Liver (tissue), 9 donors: Measurements from ENCODE around the gene TPCN1. TPM values are rescaled to one million over a fixed set of nuclear protein-coding genes. Genes with fewer than 3 reads are reported as not detected.

Experiments
- DNase-seq: peaks from one replicate; pipeline ENCODE4 v3.0.0-alpha.2; 2017; ENCODE audit warnings: low spot score
- H3K27ac ChIP-seq, 2 donors: one replicate each; pipeline ENCODE4 v1.7.0; 2013; ENCODE audit warnings: inconsistent platforms in 2 of 2, low read length in 2 of 2, control low read depth in 1 of 2, low read depth in 1 of 2, mild to moderate bottlenecking in 1 of 2
- H3K27me3 ChIP-seq, 4 donors: one replicate each; pipeline versions ENCODE4 v1.6.1 to v1.7.0; 2013; ENCODE audit warnings: low read length in 3 of 4, inconsistent platforms in 1 of 4, mild to moderate bottlenecking in 1 of 4, moderate library complexity in 1 of 4; ENCODE audit not compliant: control insufficient read depth in 4 of 4, insufficient read depth in 4 of 4
- H3K36me3 ChIP-seq, 4 donors: one replicate each; pipeline versions ENCODE4 v1.6.1 to v1.7.0; 2013; ENCODE audit warnings: low read length in 3 of 4, mild to moderate bottlenecking in 3 of 4, low read depth in 1 of 4, moderate library complexity in 1 of 4; ENCODE audit not compliant: control insufficient read depth in 4 of 4, insufficient read depth in 3 of 4
- H3K4me1 ChIP-seq, 4 donors: one replicate each; pipeline versions ENCODE4 v1.6.1 to v1.7.0; 2013; ENCODE audit warnings: low read length in 3 of 4, mild to moderate bottlenecking in 3 of 4, moderate library complexity in 1 of 4; ENCODE audit not compliant: control insufficient read depth in 4 of 4, insufficient read depth in 4 of 4
- H3K4me3 ChIP-seq, 3 donors: one replicate each; pipeline versions ENCODE4 v1.6.1 to v1.7.0; 2013; ENCODE audit warnings: low read length in 3 of 3, control low read depth in 1 of 3, low read depth in 1 of 3, mild to moderate bottlenecking in 1 of 3
- H3K9ac ChIP-seq, 2 donors: one replicate each; pipeline ENCODE4 v1.7.0; 2013; ENCODE audit warnings: low read length in 2 of 2, mild to moderate bottlenecking in 2 of 2, moderate library complexity in 2 of 2, control low read depth in 1 of 2, low read depth in 1 of 2
- H3K9me3 ChIP-seq, 4 donors: one replicate each; pipeline versions ENCODE4 v1.6.1 to v1.7.0; 2013; ENCODE audit warnings: low read length in 3 of 4; ENCODE audit not compliant: control insufficient read depth in 4 of 4
- ATF3 ChIP-seq: IDR thresholded peaks from 2 replicates; pipeline ENCODE4 v1.6.1; 2016; ENCODE audit warnings: antibody characterized with exemption
- CTCF ChIP-seq: fragments of 150-350 bp; IDR thresholded peaks from 2 replicates; pipeline ENCODE4 v1.5.1; 2017; ENCODE audit warnings: improper control_type of control experiment, low read depth, low read length; ENCODE audit not compliant: missing input control
- EGR1 ChIP-seq, 2 donors: IDR thresholded peaks; 2 replicates each; pipeline ENCODE4 v1.6.1; 2016 to 2018; ENCODE audit warnings: antibody characterized with exemption in 2 of 2, low read depth in 2 of 2
- FOXA1 ChIP-seq: IDR thresholded peaks from 2 replicates; pipeline ENCODE4 v1.6.1; 2016; ENCODE audit warnings: antibody characterized with exemption
- FOXA2 ChIP-seq: IDR thresholded peaks from 2 replicates; pipeline ENCODE4 v1.6.1; 2016; ENCODE audit warnings: antibody characterized with exemption
- GABPA ChIP-seq, 2 donors: IDR thresholded peaks in 1 of 2; conservative IDR thresholded peaks in 1 of 2; 2 replicates each; pipeline ENCODE4 v1.6.1; 2016; ENCODE audit warnings: antibody characterized with exemption in 2 of 2, mild to moderate bottlenecking in 1 of 2, moderate library complexity in 1 of 2
- HNF4A ChIP-seq, 2 donors: conservative IDR thresholded peaks; 2 replicates each; pipeline ENCODE4 v1.6.1; 2016; ENCODE audit warnings: antibody characterized with exemption in 2 of 2, mild to moderate bottlenecking in 2 of 2
- HNF4G ChIP-seq: IDR thresholded peaks from 2 replicates; pipeline ENCODE4 v1.6.1; 2016; ENCODE audit warnings: antibody characterized with exemption
- JUND ChIP-seq, 2 donors: IDR thresholded peaks; 2 replicates each; pipeline ENCODE4 v1.6.1; 2016; ENCODE audit warnings: antibody characterized with exemption in 2 of 2
- MAX ChIP-seq: IDR thresholded peaks from 2 replicates; pipeline ENCODE4 v1.6.1; 2016; ENCODE audit warnings: antibody characterized with exemption
- NR2F2 ChIP-seq: IDR thresholded peaks from 2 replicates; pipeline ENCODE4 v1.6.1; 2016; ENCODE audit warnings: antibody characterized with exemption
- RAD21 ChIP-seq, 2 donors: IDR thresholded peaks; 2 replicates each; pipeline ENCODE4 v1.6.1; 2016; ENCODE audit warnings: antibody characterized with exemption in 2 of 2, mild to moderate bottlenecking in 2 of 2
- REST ChIP-seq: IDR thresholded peaks from 2 replicates; pipeline ENCODE4 v1.6.1; 2016; ENCODE audit warnings: antibody characterized with exemption, mild to moderate bottlenecking
- RXRA ChIP-seq, 2 donors: IDR thresholded peaks; 2 replicates each; pipeline ENCODE4 v1.6.1; 2017 to 2018; ENCODE audit warnings: antibody characterized with exemption in 2 of 2, mild to moderate bottlenecking in 1 of 2
- SP1 ChIP-seq: IDR thresholded peaks from 2 replicates; pipeline ENCODE4 v1.6.1; 2018; ENCODE audit warnings: antibody characterized with exemption, mild to moderate bottlenecking
- TAF1 ChIP-seq: conservative IDR thresholded peaks from 2 replicates; pipeline ENCODE4 v1.6.1; 2016; ENCODE audit warnings: antibody characterized with exemption, mild to moderate bottlenecking
- YY1 ChIP-seq: IDR thresholded peaks from 2 replicates; pipeline ENCODE4 v1.6.1; 2016; ENCODE audit warnings: antibody characterized with exemption, mild to moderate bottlenecking
- ZBTB33 ChIP-seq: IDR thresholded peaks from 2 replicates; pipeline ENCODE4 v1.6.1; 2016; ENCODE audit warnings: antibody characterized with exemption
- WGBS: extraction: QIAGEN DNeasy Blood & Tissue Kit; methylation state at CpG from one replicate; pipeline ENCODE4 v1.1.7; 2013; 5-methylcytosine and 5-hydroxymethylcytosine counted together
- polyA plus RNA-seq, 2 donors: library from polyadenylated mRNA; stranded (reverse) in 1 of 2; unstranded in 1 of 2; fragments of 200-250 nt in 1 of 2; fragments of >200 nt in 1 of 2; fragmentation: Nextera tagmentation in 1 of 2; extraction: Ambion mirVana in 1 of 2; gene quantifications; one replicate each; pipeline versions ENCODE4 v1.2.1 to v1.2.3, GENCODE V29; 2013 to 2015
- total RNA-seq, 2 donors: library from RNA; depleted of rRNA; stranded (reverse); fragments of >200 nt; gene quantifications; one replicate each; pipeline ENCODE4 v1.2.3, GENCODE V29; 2014
- donor health status: healthy.
- donor health status: healthy.
- donor health status: healthy.
- donor health status: healthy.
- donor health status: healthy.

Gene TPCN1
- total and polyA plus RNA-seq, 4 donors: 8.6 to 19.2 (median 13.7) TPM

- Histone ChIP-seq H3K36me3 (peaks cover 0 to 12% (median 4%) of the 10 kb centered on the region in 4 donors), H3K4me3 (no peak overlapping the region), H3K4me1 (peaks cover 19 to 54% (median 44%) of the 10 kb centered on the region in 4 donors), H3K9me3 (no peaks in the 10 kb centered on the region), H3K27me3 (no peaks in the 10 kb centered on the region), H3K27ac (peak overlapping the region; percentile 69 to 89), H3K9ac (peak overlapping the region; percentile 9 to 39)
- 18% methylated on average over 19 of the region's 19 CpGs for WGBS
- peak; percentile 50 for DNase-seq
- TF ChIP-seq NR2F2 (peak; percentile 85), RAD21 (IDR thresholded peaks at IDR 0.05) (peak; percentile 33 to 51), EGR1 (IDR thresholded peaks at IDR 0.05; ENCODE audit: low read depth in 2 of 2) (peak in 1 of 2 donors; percentile 90), CTCF (peak; percentile 7), SP1 (peak; percentile 92), JUND (IDR thresholded peaks at IDR 0.05) (peak; percentile 69 to 73), HNF4G (peak; percentile 53), REST (peak; percentile 58), YY1 (peak; percentile 57), GABPA (IDR thresholded peaks at IDR 0.05 in 1 of 2, conservative IDR thresholded peaks at IDR 0.05 in 1 of 2) (peak in 1 of 2 donors; percentile 70), HNF4A (conservative IDR thresholded peaks at IDR 0.05) (peak; percentile 76 to 81), ZBTB33 (peak; percentile 63), RXRA (IDR thresholded peaks at IDR 0.05) (peak; percentile 92 to 94), FOXA1 (peak; percentile 49), MAX (peak; percentile 95), TAF1 (peak; percentile 43), FOXA2 (peak; percentile 31), ATF3 (peak; percentile 91)
Measured at GRCh38 chr12:113245695-113246477, 24.6 kb downstream of the TPCN1 start.
